Thyroid gland (tissue), 4 donors: ENCODE measurements around the gene ASB9.

Experiments used
- POLR2A ChIP-seq, 2 donors: fragments of 450-650 bp; IDR thresholded peaks; one replicate each; pipeline ENCODE4 v1.6.1; 2017; ENCODE audit warnings: antibody characterized with exemption in 2 of 2, mild to moderate bottlenecking in 2 of 2, moderate library complexity in 1 of 2
- TF ChIP-seq, protein P1 (sequence below), 6 experiments: fragments of 200-600 bp in 3 of 6; fragments of 450-650 bp in 3 of 6; sonication (generic) in 3 of 6; IDR thresholded peaks; one replicate each; pipeline ENCODE4 v1.5.1; 2016 to 2019; ENCODE audit warnings: antibody characterized with exemption in 6 of 6, mild to moderate bottlenecking in 2 of 6, inconsistent platforms in 1 of 6, moderate library complexity in 1 of 6

DNA sequence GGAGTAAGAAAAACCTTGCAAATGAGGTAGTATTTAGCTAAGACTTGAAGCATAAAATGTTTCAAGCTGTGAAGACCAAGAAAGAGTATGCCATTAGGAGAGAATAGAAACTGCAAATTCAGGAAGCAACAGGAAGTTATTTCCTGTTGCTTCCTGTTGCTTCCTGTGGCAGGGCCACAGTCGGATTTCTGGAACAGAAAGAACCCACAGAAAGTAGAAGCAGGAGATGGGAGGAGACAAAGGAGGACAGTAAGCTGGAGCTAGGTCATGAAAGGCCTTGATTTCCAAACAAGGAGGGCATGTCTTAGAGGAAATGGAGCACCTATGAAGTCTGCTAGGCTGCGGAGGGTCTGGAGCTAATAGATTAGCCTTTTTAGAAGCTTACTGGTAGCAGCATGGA, 28.3 kb upstream of the ASB9 start:
- TF ChIP-seq, protein P1, sequence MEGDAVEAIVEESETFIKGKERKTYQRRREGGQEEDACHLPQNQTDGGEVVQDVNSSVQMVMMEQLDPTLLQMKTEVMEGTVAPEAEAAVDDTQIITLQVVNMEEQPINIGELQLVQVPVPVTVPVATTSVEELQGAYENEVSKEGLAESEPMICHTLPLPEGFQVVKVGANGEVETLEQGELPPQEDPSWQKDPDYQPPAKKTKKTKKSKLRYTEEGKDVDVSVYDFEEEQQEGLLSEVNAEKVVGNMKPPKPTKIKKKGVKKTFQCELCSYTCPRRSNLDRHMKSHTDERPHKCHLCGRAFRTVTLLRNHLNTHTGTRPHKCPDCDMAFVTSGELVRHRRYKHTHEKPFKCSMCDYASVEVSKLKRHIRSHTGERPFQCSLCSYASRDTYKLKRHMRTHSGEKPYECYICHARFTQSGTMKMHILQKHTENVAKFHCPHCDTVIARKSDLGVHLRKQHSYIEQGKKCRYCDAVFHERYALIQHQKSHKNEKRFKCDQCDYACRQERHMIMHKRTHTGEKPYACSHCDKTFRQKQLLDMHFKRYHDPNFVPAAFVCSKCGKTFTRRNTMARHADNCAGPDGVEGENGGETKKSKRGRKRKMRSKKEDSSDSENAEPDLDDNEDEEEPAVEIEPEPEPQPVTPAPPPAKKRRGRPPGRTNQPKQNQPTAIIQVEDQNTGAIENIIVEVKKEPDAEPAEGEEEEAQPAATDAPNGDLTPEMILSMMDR (IDR thresholded peaks at IDR 0.05), result no peak
- TF ChIP-seq POLR2A (IDR thresholded peaks at IDR 0.05), result no peak
